Stimulated activated CD4-positive, alpha-beta T cell treated with anti-CD3 and anti-CD28 coated beads, Interleukin-15, amount 100 ng/mL, for 48 hours (primary cell): Measurements from ENCODE around the gene NAPSA.
"Not testable (repeated sequence)": the region's sequence is repeated elsewhere in the genome, so short reads cannot be mapped to it uniquely, and the experiment has no call there.

ENCODE experiments used
- DNase-seq, 2 donors: peaks; one replicate each; pipeline ENCODE4 v3.0.0-alpha.2; 2020; ENCODE audit warnings: low read depth in 2 of 2

The NAPSA gene

DNA sequence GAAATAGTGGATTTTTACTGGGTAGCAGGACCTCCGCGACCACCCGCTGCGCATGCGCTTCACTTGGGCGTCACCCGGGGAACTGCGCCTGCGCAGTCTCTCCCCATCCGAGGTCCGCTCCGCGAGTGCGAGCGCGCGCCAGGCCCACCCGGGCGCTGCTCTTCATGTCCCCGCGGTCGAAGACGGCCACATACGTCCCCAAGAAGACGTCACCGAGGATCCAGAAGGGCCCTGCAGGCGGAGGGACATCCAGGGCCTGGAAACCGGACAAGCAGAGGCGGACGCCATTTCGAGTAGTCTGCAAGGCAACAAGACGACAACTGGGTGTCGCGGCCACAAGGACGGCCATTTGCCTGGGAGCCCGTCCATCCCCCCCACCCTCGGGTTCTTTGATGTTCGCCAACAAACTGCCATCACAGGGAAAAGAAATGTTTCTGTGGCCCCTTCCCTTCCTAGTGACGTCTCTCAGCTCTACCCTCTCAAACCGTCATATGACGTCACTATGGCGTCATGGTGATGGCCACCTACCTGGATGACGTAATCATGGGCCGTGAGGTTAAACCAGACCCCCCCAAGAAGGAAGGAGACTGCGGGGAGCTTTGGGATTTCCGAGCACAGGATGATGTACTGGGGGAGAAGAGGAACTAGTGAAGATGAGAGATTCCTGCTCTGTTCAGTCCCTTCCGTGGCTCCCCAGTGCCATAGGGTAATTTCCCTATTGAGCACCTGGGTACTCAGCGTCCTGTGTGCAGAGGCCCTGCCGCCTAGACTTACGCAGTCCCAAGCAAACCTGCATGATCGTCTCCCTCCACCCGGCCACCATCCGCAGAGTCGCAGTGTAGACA, 6.7 kb downstream of the NAPSA start:
- peak; percentile 60 to 73 for DNase-seq

DNA sequence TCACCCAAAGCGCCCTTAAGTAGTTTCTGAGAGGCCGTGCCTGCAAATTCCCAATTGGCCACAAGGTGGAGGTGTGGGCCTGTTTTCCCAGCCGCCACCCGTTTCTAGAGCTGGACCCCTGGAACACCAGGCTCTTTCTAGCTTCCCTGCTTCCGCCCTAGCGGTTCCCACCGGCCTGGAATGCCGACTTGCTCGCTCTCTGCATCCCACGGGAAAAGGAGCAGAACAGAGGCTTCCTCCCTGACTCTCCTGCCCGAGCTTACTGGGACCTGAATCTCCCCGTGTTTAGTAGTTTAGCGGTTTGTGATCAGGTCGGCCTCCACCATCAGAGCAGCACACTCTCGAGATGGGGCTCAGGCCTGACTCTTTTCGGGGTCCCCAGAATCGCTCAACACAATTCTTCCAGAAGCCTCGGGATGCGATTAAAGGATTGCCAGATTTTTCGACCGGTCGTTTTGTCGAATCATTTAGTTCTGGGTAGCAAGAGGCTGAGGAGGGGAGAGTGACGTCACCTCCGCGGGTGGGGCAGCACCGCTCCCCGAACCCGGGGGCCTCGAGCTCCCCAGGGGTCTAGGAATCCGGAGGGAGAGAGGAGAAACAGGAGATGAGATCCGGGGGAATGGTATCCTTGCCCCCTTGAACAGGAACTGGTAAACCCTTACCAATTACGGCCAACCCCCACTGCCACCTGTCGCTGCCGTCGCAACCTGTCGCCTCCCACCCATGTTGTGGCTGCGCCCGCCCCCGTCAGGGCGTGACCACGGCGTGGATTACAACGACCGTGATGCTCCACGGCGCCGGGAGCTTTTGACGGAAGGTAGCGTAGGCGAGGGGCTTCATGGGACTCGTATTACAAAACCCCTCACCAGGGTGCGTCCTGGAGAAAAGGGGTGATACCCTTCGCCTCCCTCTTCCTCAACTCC, 8.0 kb downstream of the NAPSA start:
- DNase-seq = peak; percentile 79 to 85

DNA sequence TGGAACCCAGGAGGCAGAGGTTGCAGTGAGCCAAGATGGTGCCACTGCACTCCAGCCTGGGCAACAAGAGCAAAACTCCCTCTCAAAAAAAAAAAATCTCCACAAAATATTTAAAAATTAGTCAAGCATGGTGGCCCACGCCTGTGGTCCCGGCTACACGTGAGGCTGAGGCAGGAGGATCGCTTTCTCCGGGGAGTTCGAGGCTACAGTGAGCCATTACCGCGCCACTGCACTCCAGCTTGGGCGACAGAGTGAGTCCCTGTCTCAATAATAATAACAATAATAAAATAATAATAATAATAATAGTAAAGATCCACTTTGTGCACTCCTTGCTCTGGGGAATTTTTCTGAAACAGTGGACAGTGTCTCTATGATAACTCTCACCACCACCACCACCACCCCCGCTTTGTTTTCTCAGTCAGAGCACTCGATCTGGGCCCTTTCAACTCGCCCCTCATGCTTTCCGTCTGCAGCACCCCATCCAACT, 8.7 kb downstream of the NAPSA start:
- no peak for DNase-seq

DNA sequence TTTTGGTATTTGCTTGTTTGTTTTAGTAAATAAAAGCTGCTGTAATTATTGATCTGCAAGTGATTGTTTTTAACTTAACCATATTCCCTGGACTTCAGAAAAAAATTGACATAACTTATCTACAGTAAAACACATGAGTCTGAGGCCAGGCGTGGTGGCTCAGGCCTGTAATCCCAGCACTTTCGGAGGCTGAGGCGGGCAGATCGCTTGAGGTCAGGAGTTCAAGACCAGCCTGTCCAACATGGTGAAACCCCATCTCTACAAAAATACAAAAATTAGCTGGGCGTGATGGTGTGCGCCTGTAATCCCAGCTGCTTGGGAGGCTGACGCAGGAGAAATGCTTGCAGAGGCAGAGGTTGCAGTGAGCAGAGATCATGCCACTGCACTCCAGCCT, 12.0 kb downstream of the NAPSA start:
- DNase-seq = not testable (repeated sequence)

DNA sequence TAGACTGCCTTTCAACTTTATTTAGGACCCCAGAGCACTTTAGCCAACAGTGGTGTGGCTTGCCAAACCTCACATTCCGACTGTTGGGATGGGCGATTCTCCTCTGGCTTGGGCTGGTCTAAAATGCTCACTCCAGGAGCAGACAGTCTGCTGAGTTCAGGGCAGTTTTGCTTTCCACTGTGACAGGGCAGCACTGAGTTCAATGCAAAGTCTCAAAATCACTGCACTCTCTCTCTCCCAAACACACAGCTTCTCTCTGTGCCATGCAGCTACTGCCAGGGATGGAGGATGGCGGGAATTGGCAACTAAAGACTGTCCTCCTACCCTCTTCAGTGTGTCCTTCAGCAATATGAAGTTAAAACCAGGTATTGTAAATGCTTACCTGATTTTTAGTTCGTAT, 13.2 kb downstream of the NAPSA start:
- no peak for DNase-seq

DNA sequence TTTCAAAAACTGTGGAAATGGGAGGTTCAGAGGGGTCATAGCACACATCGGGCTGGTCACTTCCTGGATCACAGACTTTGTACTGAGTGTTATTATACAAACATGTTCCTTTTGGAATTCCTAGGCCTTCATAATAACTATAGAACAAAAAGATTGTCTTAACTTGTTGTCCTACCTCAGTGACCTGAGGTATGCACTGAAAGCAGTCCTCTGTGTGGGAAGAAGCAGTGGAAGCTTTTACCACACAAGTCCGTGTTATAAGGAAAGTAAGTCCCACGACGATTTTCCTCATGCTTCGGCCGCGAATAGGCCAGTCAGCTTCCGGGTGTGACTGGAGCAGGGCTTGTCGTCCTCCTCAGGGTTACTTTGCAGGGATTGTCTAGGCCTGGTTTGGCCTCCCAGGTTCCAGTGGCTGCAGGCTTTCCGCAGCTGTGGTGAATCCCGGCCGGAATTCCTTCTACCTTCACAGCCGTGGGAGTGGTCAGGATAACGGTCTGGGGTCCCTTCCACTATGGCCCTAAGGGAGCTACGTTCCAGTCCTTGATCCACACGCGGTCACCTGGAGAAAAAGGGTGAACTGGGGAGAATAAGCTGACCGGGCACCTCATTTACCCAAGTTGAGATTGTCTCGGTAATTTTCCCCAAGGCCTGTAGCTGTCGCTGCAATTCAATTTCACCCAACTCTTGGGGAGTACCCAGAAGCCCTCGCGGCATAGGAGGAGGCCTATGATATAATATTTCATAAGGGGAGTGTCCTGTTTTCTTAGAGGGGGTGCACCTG, 16.0 kb downstream of the NAPSA start:
- DNase-seq = no peak

DNA sequence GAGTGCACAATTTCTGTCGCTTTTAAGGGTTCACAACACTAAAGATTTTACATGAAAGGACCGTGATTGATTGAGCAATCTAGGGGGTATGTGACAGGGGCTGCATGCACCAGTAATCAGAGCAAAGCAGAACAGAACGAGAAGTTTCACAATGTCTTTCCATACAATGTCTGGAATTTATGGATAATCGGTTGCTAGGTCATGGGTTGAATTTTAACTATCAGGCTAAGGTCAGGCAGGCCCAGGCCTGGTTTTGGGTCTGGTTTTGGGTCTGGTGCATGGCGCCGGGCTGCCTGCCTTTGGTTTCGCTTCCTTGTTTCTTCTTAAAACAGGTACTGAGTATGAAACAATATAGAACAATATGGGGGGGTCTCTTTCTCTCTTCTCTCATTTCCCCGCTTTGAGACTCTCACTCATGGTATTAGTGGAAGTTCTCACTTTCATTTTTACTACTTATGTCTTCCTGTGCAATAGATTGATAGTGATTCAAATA, 18.3 kb downstream of the NAPSA start:
- DNase-seq = not testable (repeated sequence)

DNA sequence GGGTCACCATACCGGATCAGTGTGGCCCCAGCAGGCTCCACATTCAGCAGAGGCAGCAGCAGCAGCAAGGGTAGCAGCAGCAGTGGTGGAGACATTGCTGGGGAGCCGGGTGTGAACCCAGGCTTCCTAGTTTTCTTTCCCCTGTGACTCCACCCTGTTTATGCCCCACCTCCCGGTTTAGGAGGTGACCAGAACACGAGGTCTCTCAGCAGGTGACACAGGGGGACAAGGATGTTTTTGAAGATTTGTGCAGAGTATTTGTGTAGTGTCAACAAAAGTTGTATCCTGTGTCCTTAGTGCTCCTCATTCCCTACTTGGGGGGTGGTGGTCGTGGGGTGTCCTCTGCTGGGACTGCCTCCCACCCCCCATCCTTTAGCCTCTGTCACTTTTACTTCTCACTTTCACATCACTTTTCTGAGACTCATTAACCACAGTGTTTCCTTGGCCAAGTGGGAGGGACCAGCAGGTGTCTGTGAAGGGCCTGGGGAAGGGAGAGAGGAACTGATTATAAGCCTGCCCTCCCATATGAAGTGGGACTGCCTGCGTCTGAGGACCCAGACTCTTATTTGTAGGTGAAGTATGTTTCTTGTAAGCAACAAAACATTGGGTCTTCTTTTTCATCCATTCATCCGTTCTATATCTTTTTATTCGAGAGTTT, 20.6 kb downstream of the NAPSA start:
- no peak for DNase-seq

DNA sequence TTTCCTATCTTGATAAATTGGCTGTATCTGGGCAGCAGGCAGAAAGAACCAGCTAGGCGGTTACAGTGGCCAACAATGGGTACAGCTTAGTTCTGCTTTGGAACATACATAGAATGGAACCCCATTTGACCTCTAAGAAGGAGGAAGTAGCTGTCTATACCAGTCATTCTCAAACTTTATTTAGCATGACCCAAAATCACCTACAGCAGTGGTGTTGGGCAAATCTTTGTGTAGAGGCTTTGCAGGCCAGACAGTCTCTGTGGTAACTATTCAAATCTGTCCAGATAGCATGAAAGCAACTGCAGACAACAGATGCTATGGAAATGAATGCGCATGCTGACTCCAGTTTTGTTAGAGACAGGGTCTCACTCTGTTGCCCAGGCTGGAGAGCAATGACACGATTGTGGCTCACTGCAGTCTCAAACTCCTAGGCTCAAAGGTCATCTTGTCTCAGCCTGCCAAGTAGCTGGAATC, 24.3 kb downstream of the NAPSA start:
- DNase-seq = no peak

DNA sequence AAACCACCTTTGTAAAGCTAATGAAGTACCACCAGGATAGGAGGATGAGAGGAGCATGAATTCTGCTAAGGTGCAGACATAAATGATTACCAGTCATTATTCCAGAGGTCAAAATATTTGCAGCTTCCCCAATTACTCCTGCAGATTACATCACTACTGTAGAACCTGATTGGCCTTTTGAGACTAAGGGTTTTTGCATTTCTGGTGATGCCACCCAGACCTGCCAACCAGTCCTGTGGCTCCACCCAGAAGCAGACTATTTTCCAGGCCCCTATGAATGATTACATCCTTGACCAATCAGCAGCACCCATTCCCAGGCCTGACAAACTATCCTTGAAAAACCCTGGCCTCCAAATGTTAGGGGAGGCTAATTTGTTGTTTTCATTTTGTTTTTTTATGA, 25.1 kb downstream of the NAPSA start:
- DNase-seq = no peak

DNA sequence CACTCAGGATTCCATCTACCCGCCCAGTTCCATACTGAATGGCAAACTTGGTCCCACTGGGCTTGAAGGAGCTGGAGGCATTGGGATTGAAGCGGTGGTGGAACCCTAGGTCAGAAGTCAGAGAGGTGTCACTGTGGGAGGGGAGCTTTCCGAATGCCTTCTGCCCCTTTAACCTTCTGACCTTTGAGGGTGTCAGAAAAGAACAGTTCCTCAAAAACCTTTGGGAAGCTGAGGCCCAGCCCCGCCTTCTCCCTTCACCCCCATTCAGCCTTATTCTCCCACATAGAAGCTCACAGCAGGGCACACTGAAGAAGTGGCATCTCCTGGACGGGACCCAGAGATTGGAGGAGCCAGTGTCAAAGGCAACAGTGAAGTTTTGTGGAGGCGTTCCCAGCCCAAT, 28.4 kb downstream of the NAPSA start:
- not testable (repeated sequence) for DNase-seq

DNA sequence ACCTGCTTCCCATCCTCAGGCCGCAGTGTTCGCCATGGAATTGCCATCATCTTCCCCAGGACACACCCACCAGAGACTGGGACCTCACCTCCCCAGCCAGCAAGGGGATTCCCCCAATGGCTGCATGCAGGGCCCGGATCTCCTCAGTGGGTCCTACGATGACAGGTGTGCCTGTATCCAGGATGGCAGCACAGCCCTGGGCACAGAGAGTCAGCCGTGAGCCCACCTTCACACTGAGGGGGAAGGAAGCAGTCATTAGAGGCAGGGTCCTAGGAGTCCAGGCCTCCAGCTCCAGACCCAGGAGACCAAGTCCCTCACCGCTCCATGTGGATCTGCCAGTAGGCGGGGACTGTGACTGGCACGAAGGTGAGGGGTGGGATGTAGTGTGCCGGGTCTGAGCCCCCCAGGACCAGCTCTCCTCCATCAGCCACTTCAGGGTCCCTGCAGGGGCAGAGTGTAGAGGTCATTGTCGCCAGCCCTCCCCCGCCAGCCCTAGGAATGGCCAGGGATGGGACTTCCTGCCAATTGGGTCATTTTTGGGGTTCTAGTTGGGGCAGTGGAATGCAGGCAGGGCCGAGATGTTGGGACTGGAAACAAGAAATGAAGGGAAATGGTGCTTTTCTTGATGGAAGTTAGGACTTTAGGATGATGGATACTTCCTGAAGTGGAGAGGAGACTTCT, 30.6 kb downstream of the NAPSA start:
- no peak for DNase-seq

DNA sequence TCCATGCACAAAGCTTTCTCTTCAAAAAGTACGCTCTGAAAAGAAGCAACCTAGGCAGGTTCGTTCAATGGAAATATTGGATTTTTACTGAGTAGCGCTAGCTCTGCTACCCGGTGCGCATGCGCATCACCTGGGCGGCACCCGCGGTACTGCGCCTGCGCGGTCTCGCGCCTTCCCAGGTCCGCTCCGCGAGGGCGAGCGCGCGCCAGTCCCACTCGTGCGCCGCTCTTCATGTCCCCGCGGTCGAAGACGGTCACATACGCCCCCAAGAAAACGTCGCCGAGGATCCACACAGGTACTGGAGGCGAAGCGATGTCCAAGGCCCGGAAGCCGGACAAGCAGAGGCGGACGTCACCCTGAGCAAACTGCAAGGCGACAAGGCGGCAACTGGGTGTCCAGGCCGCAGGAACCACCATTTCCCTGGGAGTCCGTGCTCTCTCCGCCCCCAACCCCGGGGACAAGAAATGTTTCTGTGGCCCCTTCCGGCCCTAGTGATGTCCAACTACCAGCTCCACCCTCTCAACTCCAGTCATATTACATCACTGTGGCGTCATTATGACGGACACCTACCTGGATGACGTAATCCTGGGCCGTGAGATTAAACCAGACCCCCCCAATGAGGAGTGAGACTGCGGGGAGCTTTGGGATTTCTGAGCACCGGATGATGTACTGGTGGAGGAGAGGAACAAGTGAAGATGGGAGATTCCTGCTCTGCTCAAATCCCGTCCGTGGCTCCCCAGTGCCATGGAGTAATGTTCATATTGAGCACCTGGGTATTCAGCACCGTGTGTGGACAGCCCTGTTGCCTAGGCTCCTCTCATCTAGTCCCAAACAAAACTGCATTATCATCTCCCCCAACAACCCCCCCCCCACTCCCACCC, 31.5 kb downstream of the NAPSA start:
- peak; percentile 68 to 74 for DNase-seq

DNA sequence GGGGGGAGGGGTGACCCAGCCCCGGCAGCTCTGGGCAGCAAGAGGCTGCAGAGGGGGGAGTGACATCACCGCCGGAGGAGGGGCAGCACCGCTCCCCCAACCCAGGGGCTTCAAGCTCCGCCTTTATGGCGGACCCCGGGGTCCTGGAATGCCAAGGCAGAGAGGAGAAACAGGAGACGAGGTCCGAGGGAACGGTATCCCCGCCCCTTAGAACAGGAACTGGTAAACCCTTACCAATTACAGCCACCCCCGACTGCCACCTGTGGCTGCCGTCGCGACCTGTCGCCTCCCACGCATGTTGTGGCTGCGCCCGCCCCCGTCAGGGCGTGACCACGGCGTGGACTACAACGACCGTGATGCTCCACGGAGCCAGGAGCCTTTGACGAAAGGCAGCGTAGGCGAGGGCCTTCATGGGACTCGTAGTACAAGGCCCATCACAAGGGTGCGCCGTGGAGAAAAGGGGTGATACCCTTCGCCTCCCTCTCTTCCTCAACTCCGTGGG, 32.2 kb downstream of the NAPSA start:
- peak; percentile 94 to 95 for DNase-seq

DNA sequence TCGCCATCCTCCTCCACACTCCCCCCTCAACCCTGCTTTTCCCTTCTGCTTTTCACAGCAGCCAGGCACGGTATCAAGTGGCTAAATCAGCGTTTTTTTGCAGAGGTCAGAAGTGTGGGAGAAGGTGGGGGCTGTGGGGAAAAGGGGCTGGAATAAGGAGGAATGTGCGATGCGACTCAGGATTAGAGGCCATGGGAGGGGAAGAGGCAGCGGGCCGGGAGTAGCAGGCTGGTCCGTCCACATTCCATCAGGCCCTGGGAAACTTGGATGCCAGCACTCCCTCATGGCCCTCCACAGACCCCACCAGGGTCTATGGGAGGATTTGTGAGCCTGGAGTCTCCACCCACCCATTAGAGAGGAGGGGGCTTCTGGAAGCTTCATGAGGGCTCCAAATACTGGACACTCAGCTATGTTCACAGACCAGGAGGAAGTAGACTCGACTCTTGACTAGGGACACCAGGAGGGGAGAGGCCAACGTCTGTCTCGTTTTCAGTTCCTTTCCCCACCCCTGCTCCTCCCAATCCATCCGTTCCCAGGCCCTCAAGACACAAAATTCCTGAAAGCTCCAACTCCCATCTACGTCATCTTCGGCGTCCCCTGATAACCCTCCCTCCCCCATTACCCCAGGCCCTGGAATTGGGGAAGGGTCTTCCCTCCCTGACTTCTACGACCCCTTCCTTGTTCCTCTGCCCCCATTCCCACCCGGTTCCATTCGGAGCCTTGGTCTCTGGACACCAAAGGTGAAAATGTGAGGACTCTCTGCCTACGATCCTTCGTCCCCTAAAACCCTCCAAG, 33.0 kb downstream of the NAPSA start:
- no peak for DNase-seq

DNA sequence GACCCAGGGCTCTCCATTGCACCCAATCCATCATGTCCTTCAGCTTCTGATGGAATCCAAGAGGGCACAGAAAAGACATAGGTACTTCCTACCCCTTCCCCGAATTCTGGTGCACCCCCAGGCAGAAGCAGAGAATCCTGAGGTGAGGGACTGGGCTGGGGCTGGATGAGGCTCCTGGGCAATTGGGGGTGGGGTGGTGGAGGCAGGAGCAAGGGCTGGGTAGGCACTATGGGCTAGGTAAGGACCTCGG, 33.5 kb downstream of the NAPSA start:
- DNase-seq = no peak

DNA sequence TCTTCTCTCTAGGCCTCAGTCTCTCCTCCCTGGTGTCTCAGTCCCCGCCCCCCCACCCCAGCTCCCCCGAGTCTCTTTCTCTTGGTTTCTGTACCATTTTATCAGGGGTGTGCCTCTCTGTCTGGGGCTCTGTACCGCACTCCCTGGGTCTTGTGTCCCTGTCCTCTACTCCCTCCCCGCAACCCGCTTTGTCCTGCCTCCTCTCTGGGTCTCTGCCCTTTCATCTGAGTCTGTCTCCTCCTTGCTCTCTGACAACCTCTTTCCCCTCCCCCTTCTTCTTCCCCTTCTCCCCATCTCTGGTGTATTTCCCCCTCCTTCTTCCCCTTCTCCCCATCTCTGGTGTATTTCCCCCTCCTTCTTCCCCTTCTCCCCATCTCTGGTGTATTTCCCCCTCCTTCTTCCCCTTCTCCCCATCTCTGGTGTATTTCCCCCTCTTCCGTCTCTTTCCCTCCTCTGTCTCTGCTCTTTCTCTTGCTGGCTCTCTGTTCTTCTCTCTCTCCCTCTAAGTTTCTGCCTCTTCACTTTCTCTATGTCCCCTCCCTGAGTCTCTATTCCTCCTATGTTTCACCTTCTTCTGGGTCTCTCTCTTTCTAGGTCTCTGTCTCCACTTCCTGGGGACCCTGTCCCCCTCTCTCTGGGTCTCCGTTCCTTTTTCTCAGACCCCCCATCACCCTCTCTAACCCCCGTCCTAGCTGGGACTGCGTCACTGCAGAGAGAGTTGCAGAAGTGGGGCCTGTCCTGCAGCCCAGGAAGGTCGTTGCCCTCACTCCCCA, 34.0 kb downstream of the NAPSA start:
- DNase-seq = no peak
